Lower lobe of right lung (tissue), 2 donors: Measurements from ENCODE around the gene ANKRD42. TPM values are rescaled to one million over a fixed set of nuclear protein-coding genes. Genes with fewer than 3 reads are reported as not detected.
"Not testable (repeated sequence)": the region's sequence is repeated elsewhere in the genome, so short reads cannot be mapped to it uniquely, and the experiment has no call there.

Source experiments
- ATAC-seq, 2 donors: fragments of 200-7000 bp; cut with Tn5 transposase; one replicate each; pipeline ENCODE4 v1.9.1; 2020 to 2022; ENCODE audit warnings: mild to moderate bottlenecking in 2 of 2, moderate library complexity in 2 of 2
- DNase-seq: peaks from one replicate; pipeline ENCODE4 v3.0.0-alpha.2; 2020
- H3K27ac ChIP-seq: fragments of 200-600 bp; one replicate; pipeline ENCODE4 v1.8.0; 2022
- H3K27me3 ChIP-seq: fragments of 200-600 bp; one replicate; pipeline ENCODE4 v1.8.0; 2022; ENCODE audit warnings: low read depth
- H3K36me3 ChIP-seq: fragments of 200-600 bp; one replicate; pipeline ENCODE4 v1.8.0; 2022; ENCODE audit warnings: mild to moderate bottlenecking
- H3K4me1 ChIP-seq: fragments of 200-600 bp; one replicate; pipeline ENCODE4 v1.8.0; 2022
- H3K4me3 ChIP-seq: fragments of 200-600 bp; one replicate; pipeline ENCODE4 v1.8.0; 2022; ENCODE audit warnings: mild to moderate bottlenecking
- H3K9me3 ChIP-seq: fragments of 200-600 bp; one replicate; pipeline ENCODE4 v1.8.0; 2022
- CTCF ChIP-seq: fragments of 200-600 bp; IDR thresholded peaks from one replicate; pipeline ENCODE4 v1.8.0; 2022; ENCODE audit warnings: antibody characterized with exemption, mild to moderate bottlenecking
- intact Hi-C: fragments of 100-400 bp; cut with DNase I; formaldehyde crosslinking; loops from one replicate; pipeline ENCODE4 v1.11.0; 2022
- total RNA-seq: library from RNA; stranded (reverse); fragmentation: NEBNext Ultra II Directional; extraction: Animal tissue kit (Norgen Biotek cat#: 25700); gene quantifications from one replicate; pipeline ENCODE4 v1.2.1, GENCODE V29; 2021
- donor health status: DM: no; HTN: yes; CAD: no; lungs with severe emphysema.

Gene ANKRD42
- total RNA-seq, 1 donor from 2014 or later, result 15.9 TPM

- H3K27me3 ChIP-seq, result no peaks in the 10 kb centered on the region
- H3K36me3 ChIP-seq, result peaks cover 56% of the 10 kb centered on the region
- H3K4me3 ChIP-seq, result no peak overlapping the region
- no peaks in the 10 kb centered on the region for H3K4me1 ChIP-seq
- no peak for TF ChIP-seq CTCF
- H3K9me3 ChIP-seq, result no peaks in the 10 kb centered on the region
- DNase-seq (no peak), ATAC-seq (no peak)
- H3K27ac ChIP-seq, result no peak overlapping the region
- intact Hi-C loops, result loop anchor here (10.0 kb wide), 1 partner anchor 353 kb away; the partner anchor contains the start of genes DDIAS and PRCP
Measured at GRCh38 chr11:83257761-83258168, 64.3 kb downstream of the ANKRD42 start.

GRCh38 chr11:83259559-83259958 lies 66.0 kb downstream of the ANKRD42 start:
- no peak for TF ChIP-seq CTCF
- Histone ChIP-seq H3K27ac (no peak overlapping the region), H3K27me3 (no peaks in the 10 kb centered on the region), H3K36me3 (peaks cover 74% of the 10 kb centered on the region), H3K4me3 (no peak overlapping the region), H3K9me3 (no peaks in the 10 kb centered on the region), H3K4me1 (no peaks in the 10 kb centered on the region)
- intact Hi-C loops, result loop anchor here (10.0 kb wide), 1 partner anchor 355 kb away; the partner anchor contains the start of genes DDIAS and PRCP
- ATAC-seq, result no peak
- no peak for DNase-seq

GRCh38 chr11:83265331-83265730 lies 71.8 kb downstream of the ANKRD42 start:
- no peak overlapping the region for H3K27ac ChIP-seq
- H3K27me3 ChIP-seq, result no peaks in the 10 kb centered on the region
- no peak for TF ChIP-seq CTCF
- no peak for DNase-seq
- no peak for ATAC-seq
- no peaks in the 10 kb centered on the region for H3K9me3 ChIP-seq
- intact Hi-C loops, result no loop called here
- H3K4me3 ChIP-seq, result no peak overlapping the region
- H3K4me1 ChIP-seq, result no peaks in the 10 kb centered on the region
- peaks cover 79% of the 10 kb centered on the region for H3K36me3 ChIP-seq

GRCh38 chr11:83269080-83269479 lies 75.6 kb downstream of the ANKRD42 start:
- H3K9me3 ChIP-seq, DNase-seq, H3K27me3 ChIP-seq, H3K4me3 ChIP-seq, intact Hi-C loops, H3K27ac ChIP-seq, H3K4me1 ChIP-seq, ATAC-seq: not testable (repeated sequence)
- peaks cover 78% of the 10 kb centered on the region for H3K36me3 ChIP-seq

GRCh38 chr11:83271734-83272133 lies 78.2 kb downstream of the ANKRD42 start:
- H3K27ac ChIP-seq, H3K4me3 ChIP-seq, ATAC-seq, DNase-seq, H3K9me3 ChIP-seq, intact Hi-C loops, H3K4me1 ChIP-seq, H3K27me3 ChIP-seq: not testable (repeated sequence)
- peaks cover 75% of the 10 kb centered on the region for H3K36me3 ChIP-seq

GRCh38 chr11:83272627-83273026 lies 79.1 kb downstream of the ANKRD42 start:
- intact Hi-C loops, result no loop called here
- no peak overlapping the region for H3K4me3 ChIP-seq
- no peak for DNase-seq
- H3K27me3 ChIP-seq, result no peaks in the 10 kb centered on the region
- H3K27ac ChIP-seq, result no peak overlapping the region
- ATAC-seq, result no peak
- H3K36me3 ChIP-seq, result peaks cover 78% of the 10 kb centered on the region
- no peaks in the 10 kb centered on the region for H3K9me3 ChIP-seq
- no peak for TF ChIP-seq CTCF
- no peaks in the 10 kb centered on the region for H3K4me1 ChIP-seq
